Measurements from ENCODE around the gene ACOT2. TPM values are rescaled to one million over a fixed set of nuclear protein-coding genes. Genes with fewer than 3 reads are reported as not detected.
"Not testable (repeated sequence)": the region's sequence is repeated elsewhere in the genome, so short reads cannot be mapped to it uniquely, and the experiment has no call there.

The ACOT2 gene
- total and polyA plus RNA-seq, 10 of the 15 experiments (the other 5 are each of a cell fraction or from before 2014, with no cell fraction given) = 9.6 to 41.9 (median 22.8) TPM

DNA sequence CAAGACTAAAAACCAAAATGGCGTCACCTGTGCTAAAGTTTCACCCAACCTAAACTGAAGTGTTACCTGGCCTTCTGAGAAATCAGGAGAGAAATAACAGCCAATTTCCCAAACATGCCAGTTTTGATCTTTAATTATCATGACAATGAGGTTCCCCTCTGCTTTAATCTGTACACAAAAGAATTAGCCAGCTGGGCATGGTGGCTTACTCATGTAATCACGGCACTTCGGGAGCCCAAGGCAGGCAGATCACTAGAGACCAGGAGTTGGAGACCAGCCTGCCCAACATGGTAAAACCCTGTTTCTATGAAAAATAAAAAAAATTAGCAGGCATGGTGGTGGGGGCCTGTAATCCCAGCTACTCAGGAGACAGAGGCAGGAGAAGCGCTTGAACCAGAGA lies 15.2 kb upstream of the ACOT2 start:
- no peaks in the 10 kb centered on the region for H3K27me3 ChIP-seq (replicated peaks in 1 of 2; ENCODE audit: control insufficient read depth in 2 of 2, insufficient read depth in 2 of 2, low read length in 1 of 2)
- H3K9me3 ChIP-seq (replicated peaks; ENCODE audit: control insufficient read depth, insufficient read depth, low read length) = no peaks in the 10 kb centered on the region

DNA sequence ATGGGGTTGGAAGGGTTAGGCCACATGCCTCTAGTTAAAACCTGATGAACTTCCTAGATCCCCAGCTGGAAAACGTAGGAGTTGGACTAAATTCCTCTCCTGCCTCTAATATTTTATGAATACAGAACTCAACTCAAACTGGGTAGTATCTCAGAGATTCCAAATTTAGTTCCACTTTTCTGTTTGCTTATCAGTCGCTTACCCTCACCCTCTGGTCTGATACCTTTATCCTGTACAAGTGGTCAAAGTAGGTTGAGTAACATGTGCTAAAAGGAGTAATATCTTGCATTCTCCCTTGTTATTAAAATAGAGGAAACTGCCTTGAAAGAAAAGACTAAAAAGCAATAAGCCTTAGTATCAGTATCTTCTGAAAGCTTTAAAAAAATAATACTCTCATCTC lies 11.8 kb upstream of the ACOT2 start:
- FAIRE-seq, POLR2A ChIA-PET: not testable (repeated sequence)

More for the DNA sequence above, 15.2 kb upstream of the ACOT2 start:
- Histone ChIP-seq H3K79me2 (ENCODE audit: control insufficient read depth, insufficient read depth, low read length) (no peaks in the 10 kb centered on the region), H3K9ac (ENCODE audit: control insufficient read depth, insufficient read depth, low read length) (no peak overlapping the region), H3K4me3 (no peak overlapping the region), H3K4me2 (ENCODE audit: control insufficient read depth, insufficient read depth) (no peak overlapping the region), H3K4me1 (ENCODE audit: control insufficient read depth, insufficient read depth, low read length) (no peaks in the 10 kb centered on the region), H3K36me3 (ENCODE audit: control insufficient read depth in 2 of 2, insufficient read depth in 2 of 2, low read length in 1 of 2) (no peaks in the 10 kb centered on the region), H2AFZ (ENCODE audit: control insufficient read depth, low read depth, low read length) (no peak overlapping the region), H3K27ac (ENCODE audit: control insufficient read depth, insufficient read depth) (no peak overlapping the region), H4K20me1 (ENCODE audit: control insufficient read depth, insufficient read depth) (no peaks in the 10 kb centered on the region)
- BruUV-seq (replicated peaks) = no TSS peak
- no peak for FAIRE-seq
- SMC1A ChIA-PET (ENCODE audit: uncharacterized antibody, unreplicated experiment) = no interaction called here
- WGBS (ENCODE audit: insufficient coverage, insufficient replicate concordance, low lambda C conversion rate, missing lambda C conversion rate) = 93% methylated on average over 4 of the region's 4 CpGs
- in situ Hi-C loops (cut with MboI) = no loop called here
- CTCF ChIA-PET = no interaction called here
- DNase-seq (ENCODE audit: low read depth, low spot score) = no peak
- TF ChIP-seq, protein P1, sequence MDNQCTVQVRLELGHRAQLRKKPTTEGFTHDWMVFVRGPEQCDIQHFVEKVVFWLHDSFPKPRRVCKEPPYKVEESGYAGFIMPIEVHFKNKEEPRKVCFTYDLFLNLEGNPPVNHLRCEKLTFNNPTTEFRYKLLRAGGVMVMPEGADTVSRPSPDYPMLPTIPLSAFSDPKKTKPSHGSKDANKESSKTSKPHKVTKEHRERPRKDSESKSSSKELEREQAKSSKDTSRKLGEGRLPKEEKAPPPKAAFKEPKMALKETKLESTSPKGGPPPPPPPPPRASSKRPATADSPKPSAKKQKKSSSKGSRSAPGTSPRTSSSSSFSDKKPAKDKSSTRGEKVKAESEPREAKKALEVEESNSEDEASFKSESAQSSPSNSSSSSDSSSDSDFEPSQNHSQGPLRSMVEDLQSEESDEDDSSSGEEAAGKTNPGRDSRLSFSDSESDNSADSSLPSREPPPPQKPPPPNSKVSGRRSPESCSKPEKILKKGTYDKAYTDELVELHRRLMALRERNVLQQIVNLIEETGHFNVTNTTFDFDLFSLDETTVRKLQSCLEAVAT (IDR thresholded peaks at IDR 0.05) = no peak
- no peak for TF ChIP-seq TCF3 (IDR thresholded peaks at IDR 0.05; ENCODE audit: borderline replicate concordance, insufficient read depth, low read depth, low read length)
- no peak for TF ChIP-seq ATF7 (IDR thresholded peaks at IDR 0.05; ENCODE audit: low read depth)
- no peak for TF ChIP-seq FOXM1 (IDR thresholded peaks at IDR 0.05; ENCODE audit: low read depth, low read length)
- TF ChIP-seq NFIC (IDR thresholded peaks at IDR 0.05; ENCODE audit: low read depth, low read length) = no peak
- TF ChIP-seq DPF2 (IDR thresholded peaks at IDR 0.05) = no peak
- TF ChIP-seq SREBF1 (IDR thresholded peaks at IDR 0.05; ENCODE audit: low read length) = no peak
- POLR2A ChIA-PET = no interaction called here
- intact Hi-C loops (cut with micrococcal nuclease; ENCODE audit: unreplicated experiment) = no loop called here
- no peak for ATAC-seq
- RAD21 ChIA-PET (ENCODE audit: unreplicated experiment) = no interaction called here

DNA sequence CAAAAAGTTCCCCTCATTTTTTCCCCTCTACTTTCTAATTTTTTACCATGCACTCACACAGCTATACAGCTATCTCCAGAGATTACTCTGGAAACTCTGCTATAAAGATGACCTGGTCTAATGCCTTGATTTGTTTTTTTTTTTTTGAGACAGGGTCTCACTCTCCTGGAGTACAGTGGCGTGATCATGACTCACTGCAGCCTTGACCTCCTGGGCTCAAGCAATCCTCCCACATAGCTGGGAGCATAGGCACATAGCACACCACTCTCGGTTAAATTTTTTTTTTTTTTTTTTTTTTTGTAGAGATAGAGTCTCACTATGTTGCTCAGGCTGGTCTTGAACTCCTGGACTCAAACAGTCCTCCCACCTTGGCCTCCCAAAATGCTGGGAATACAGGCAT lies 10.8 kb upstream of the ACOT2 start:
- POLR2A ChIA-PET; H4K20me1 ChIP-seq (ENCODE audit: control insufficient read depth, insufficient read depth); intact Hi-C loops (cut with micrococcal nuclease; ENCODE audit: unreplicated experiment); H3K36me3 ChIP-seq (ENCODE audit: control insufficient read depth in 2 of 2, insufficient read depth in 2 of 2, low read length in 1 of 2); H3K4me1 ChIP-seq (ENCODE audit: control insufficient read depth, insufficient read depth, low read length); H3K27ac ChIP-seq (ENCODE audit: control insufficient read depth, insufficient read depth); H3K4me3 ChIP-seq; H3K9ac ChIP-seq (ENCODE audit: control insufficient read depth, insufficient read depth, low read length); SMC1A ChIA-PET (ENCODE audit: uncharacterized antibody, unreplicated experiment); in situ Hi-C loops (cut with MboI); H2AFZ ChIP-seq (ENCODE audit: control insufficient read depth, low read depth, low read length); RAD21 ChIA-PET (ENCODE audit: unreplicated experiment); ATAC-seq; H3K4me2 ChIP-seq (ENCODE audit: control insufficient read depth, insufficient read depth); CTCF ChIA-PET; DNase-seq (ENCODE audit: low read depth, low spot score); FAIRE-seq; BruUV-seq (replicated peaks); H3K27me3 ChIP-seq (replicated peaks in 1 of 2; ENCODE audit: control insufficient read depth in 2 of 2, insufficient read depth in 2 of 2, low read length in 1 of 2); H3K79me2 ChIP-seq (ENCODE audit: control insufficient read depth, insufficient read depth, low read length); H3K9me3 ChIP-seq (replicated peaks; ENCODE audit: control insufficient read depth, insufficient read depth, low read length): not testable (repeated sequence)
- no CpG with 5 or more reads among the region's 2 CpGs for WGBS (ENCODE audit: insufficient coverage, insufficient replicate concordance, low lambda C conversion rate, missing lambda C conversion rate)

More for the DNA sequence above, 11.8 kb upstream of the ACOT2 start:
- H3K27me3 ChIP-seq (replicated peaks in 1 of 2; ENCODE audit: control insufficient read depth in 2 of 2, insufficient read depth in 2 of 2, low read length in 1 of 2); CTCF ChIA-PET; ATAC-seq; DNase-seq (ENCODE audit: low read depth, low spot score); in situ Hi-C loops (cut with MboI); H4K20me1 ChIP-seq (ENCODE audit: control insufficient read depth, insufficient read depth); H3K9me3 ChIP-seq (replicated peaks; ENCODE audit: control insufficient read depth, insufficient read depth, low read length); H3K27ac ChIP-seq (ENCODE audit: control insufficient read depth, insufficient read depth); BruUV-seq (replicated peaks); H2AFZ ChIP-seq (ENCODE audit: control insufficient read depth, low read depth, low read length); H3K4me2 ChIP-seq (ENCODE audit: control insufficient read depth, insufficient read depth); RAD21 ChIA-PET (ENCODE audit: unreplicated experiment); H3K4me3 ChIP-seq; H3K79me2 ChIP-seq (ENCODE audit: control insufficient read depth, insufficient read depth, low read length); H3K36me3 ChIP-seq (ENCODE audit: control insufficient read depth in 2 of 2, insufficient read depth in 2 of 2, low read length in 1 of 2); SMC1A ChIA-PET (ENCODE audit: uncharacterized antibody, unreplicated experiment); H3K9ac ChIP-seq (ENCODE audit: control insufficient read depth, insufficient read depth, low read length); H3K4me1 ChIP-seq (ENCODE audit: control insufficient read depth, insufficient read depth, low read length); intact Hi-C loops (cut with micrococcal nuclease; ENCODE audit: unreplicated experiment): not testable (repeated sequence)
- WGBS (ENCODE audit: insufficient coverage, insufficient replicate concordance, low lambda C conversion rate, missing lambda C conversion rate) = 10% methylated on average over 1 of the region's 2 CpGs

Data from GM12878 (cell line).